ENCODE results near the gene CCNE1. TPM values are rescaled to one million over a fixed set of nuclear protein-coding genes. Genes with fewer than 3 reads are reported as not detected.

The CCNE1 gene
- total and polyA plus RNA-seq, 2 experiments from 2014 or later, result 19.9 to 24.6 TPM

DNA sequence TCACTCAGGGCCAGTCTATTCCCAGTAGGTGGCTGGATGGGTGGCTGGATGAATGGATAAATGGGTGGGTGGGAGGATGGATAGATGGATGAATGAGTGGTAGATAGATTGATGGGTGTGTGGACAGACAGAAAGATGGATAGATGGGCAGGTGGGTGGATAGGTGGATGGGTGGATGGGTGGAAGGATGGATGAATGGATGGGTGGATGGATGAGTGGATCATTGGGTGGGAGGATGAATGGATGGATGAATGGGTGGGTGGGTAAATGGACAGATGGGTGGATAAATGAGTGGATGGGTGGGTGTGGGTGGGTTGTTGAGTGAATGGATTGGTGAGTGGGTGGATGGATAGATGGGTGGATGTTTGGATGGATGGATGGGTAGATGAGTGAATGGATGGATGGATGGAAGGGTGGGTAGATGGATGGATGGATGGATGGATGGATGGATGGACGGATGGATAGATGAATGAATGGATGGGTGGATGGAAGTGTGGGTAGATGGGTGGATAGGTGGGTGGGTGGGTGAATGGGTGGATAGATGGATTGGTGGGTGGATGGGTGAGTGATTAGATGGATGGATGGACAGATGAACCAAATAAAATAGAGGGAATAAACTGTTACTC lies 27.1 kb upstream of the CCNE1 start:
- no peaks in the 10 kb centered on the region for H3K36me3 ChIP-seq (replicated peaks; ENCODE audit: insufficient read depth, low read depth)
- H3K9me3 ChIP-seq (ENCODE audit: low read depth), result no peaks in the 10 kb centered on the region
- H3K4me2 ChIP-seq, result no peak overlapping the region
- H3K9me2 ChIP-seq (replicated peaks; ENCODE audit: insufficient read depth), result no peaks in the 10 kb centered on the region
- no peak overlapping the region for H3K4me3 ChIP-seq
- H3K79me2 ChIP-seq, result no peaks in the 10 kb centered on the region
- H3K27me3 ChIP-seq, result no peaks in the 10 kb centered on the region
- WGBS (ENCODE audit: low lambda C conversion rate, missing lambda C conversion rate), result no CpG with 5 or more reads among the region's 1 CpG
- no peak for DNase-seq (ENCODE audit: low spot score)
- no peak for TF ChIP-seq EZH2phosphoT487 (IDR thresholded peaks at IDR 0.05; ENCODE audit: low read depth, severe bottlenecking, unreplicated experiment)
- TF ChIP-seq, protein P1, sequence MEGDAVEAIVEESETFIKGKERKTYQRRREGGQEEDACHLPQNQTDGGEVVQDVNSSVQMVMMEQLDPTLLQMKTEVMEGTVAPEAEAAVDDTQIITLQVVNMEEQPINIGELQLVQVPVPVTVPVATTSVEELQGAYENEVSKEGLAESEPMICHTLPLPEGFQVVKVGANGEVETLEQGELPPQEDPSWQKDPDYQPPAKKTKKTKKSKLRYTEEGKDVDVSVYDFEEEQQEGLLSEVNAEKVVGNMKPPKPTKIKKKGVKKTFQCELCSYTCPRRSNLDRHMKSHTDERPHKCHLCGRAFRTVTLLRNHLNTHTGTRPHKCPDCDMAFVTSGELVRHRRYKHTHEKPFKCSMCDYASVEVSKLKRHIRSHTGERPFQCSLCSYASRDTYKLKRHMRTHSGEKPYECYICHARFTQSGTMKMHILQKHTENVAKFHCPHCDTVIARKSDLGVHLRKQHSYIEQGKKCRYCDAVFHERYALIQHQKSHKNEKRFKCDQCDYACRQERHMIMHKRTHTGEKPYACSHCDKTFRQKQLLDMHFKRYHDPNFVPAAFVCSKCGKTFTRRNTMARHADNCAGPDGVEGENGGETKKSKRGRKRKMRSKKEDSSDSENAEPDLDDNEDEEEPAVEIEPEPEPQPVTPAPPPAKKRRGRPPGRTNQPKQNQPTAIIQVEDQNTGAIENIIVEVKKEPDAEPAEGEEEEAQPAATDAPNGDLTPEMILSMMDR (IDR thresholded peaks at IDR 0.05; ENCODE audit: poor library complexity), result no peak
- TF ChIP-seq EZH2 (IDR thresholded peaks at IDR 0.05; ENCODE audit: borderline replicate concordance), result no peak
- H3K27ac ChIP-seq, result no peak overlapping the region
- no peak overlapping the region for H2AFZ ChIP-seq
- no peaks in the 10 kb centered on the region for H4K20me1 ChIP-seq (ENCODE audit: insufficient read depth, poor library complexity, severe bottlenecking)
- H3K4me1 ChIP-seq (ENCODE audit: insufficient read depth), result no peaks in the 10 kb centered on the region

DNA sequence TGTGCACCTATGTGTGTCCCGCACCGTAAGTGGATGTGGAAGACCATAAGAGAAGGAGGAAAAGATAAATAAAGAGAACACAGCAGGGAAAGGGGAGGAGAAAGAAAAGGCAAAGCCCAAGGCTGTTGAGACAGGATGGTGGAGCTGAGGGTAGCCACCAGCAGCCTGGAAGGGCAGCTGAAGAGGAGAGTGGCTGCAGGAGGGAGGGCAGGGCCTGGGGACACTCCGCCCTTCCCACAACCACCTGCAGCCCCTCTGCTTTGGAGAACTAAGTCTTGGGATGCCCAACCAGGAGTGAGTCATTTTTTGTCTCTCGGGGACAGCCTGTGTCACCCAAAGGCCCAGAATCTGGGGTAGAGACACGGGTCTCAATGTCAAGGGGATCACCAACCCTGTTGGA lies 26.4 kb upstream of the CCNE1 start:
- no peak for DNase-seq (ENCODE audit: low spot score)

DNA sequence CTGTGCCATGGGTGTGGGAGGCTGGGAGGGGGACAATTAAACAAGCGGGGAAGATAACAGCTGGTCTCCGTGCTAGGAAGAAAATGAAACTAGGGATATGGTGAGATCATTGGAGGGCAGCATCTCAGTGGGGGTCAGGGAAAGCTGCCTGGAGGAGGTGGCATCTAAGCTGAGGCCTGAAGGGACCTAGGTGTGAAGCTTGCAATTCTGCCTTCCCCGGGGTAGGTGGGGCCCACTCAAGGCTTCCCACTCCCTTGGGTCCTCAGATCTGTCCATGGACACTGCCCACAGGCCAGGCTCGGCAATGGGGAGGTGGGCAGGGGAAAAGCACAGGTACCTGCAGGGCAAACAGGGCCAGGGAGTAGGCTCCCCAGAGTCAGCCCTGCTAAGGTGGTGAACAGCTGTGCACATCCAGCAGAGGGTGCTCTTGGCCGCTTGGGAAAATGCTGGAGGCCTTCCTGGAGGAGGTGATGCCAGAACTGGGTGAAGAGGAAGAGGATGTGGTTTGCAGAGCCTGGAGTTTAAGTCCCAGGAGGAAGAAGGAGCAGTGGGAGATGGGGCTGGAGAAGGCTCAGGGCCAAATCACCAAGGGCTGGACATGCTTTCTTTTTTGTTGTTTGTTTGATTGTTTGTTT lies 25.7 kb upstream of the CCNE1 start:
- no peaks in the 10 kb centered on the region for H3K9me2 ChIP-seq (replicated peaks; ENCODE audit: insufficient read depth)
- no peaks in the 10 kb centered on the region for H3K36me3 ChIP-seq (replicated peaks; ENCODE audit: insufficient read depth, low read depth)
- no peaks in the 10 kb centered on the region for H3K79me2 ChIP-seq
- no peaks in the 10 kb centered on the region for H4K20me1 ChIP-seq (ENCODE audit: insufficient read depth, poor library complexity, severe bottlenecking)
- H3K4me3 ChIP-seq, result no peak overlapping the region
- H3K9me3 ChIP-seq (ENCODE audit: low read depth), result no peaks in the 10 kb centered on the region
- no peak for TF ChIP-seq EZH2phosphoT487 (IDR thresholded peaks at IDR 0.05; ENCODE audit: low read depth, severe bottlenecking, unreplicated experiment)
- TF ChIP-seq, protein P1 (IDR thresholded peaks at IDR 0.05; ENCODE audit: poor library complexity), result no peak
- no peak for TF ChIP-seq EZH2 (IDR thresholded peaks at IDR 0.05; ENCODE audit: borderline replicate concordance)
- no peak overlapping the region for H3K4me2 ChIP-seq
- H3K27me3 ChIP-seq, result no peaks in the 10 kb centered on the region
- H3K4me1 ChIP-seq (ENCODE audit: insufficient read depth), result no peaks in the 10 kb centered on the region
- H3K27ac ChIP-seq, result no peak overlapping the region
- 70% methylated on average over 5 of the region's 5 CpGs for WGBS (ENCODE audit: low lambda C conversion rate, missing lambda C conversion rate)
- no peak overlapping the region for H2AFZ ChIP-seq
- DNase-seq (ENCODE audit: low spot score), result no peak

More for the DNA sequence above, 26.4 kb upstream of the CCNE1 start:
- Histone ChIP-seq H3K36me3 (replicated peaks; ENCODE audit: insufficient read depth, low read depth) (no peaks in the 10 kb centered on the region), H4K20me1 (ENCODE audit: insufficient read depth, poor library complexity, severe bottlenecking) (no peaks in the 10 kb centered on the region), H3K27me3 (no peaks in the 10 kb centered on the region), H3K4me3 (no peak overlapping the region), H3K4me2 (no peak overlapping the region), H3K9me3 (ENCODE audit: low read depth) (no peaks in the 10 kb centered on the region), H3K27ac (no peak overlapping the region), H3K79me2 (no peaks in the 10 kb centered on the region), H2AFZ (no peak overlapping the region), H3K9me2 (replicated peaks; ENCODE audit: insufficient read depth) (no peaks in the 10 kb centered on the region), H3K4me1 (ENCODE audit: insufficient read depth) (no peaks in the 10 kb centered on the region)
- TF ChIP-seq EZH2phosphoT487 (IDR thresholded peaks at IDR 0.05; ENCODE audit: low read depth, severe bottlenecking, unreplicated experiment) (no peak), EZH2 (IDR thresholded peaks at IDR 0.05; ENCODE audit: borderline replicate concordance) (no peak)
- TF ChIP-seq, protein P1 (IDR thresholded peaks at IDR 0.05; ENCODE audit: poor library complexity), result no peak
- 88% methylated on average over 5 of the region's 5 CpGs for WGBS (ENCODE audit: low lambda C conversion rate, missing lambda C conversion rate)
